Measurements from ENCODE around the gene CNKSR3. TPM values are rescaled to one million over a fixed set of nuclear protein-coding genes. Genes with fewer than 3 reads are reported as not detected.

The CNKSR3 gene
- total and polyA plus RNA-seq, 7 experiments from 2014 or later: 0.01 to 0.17 (median 0.16) TPM; not detected in 4

DNA sequence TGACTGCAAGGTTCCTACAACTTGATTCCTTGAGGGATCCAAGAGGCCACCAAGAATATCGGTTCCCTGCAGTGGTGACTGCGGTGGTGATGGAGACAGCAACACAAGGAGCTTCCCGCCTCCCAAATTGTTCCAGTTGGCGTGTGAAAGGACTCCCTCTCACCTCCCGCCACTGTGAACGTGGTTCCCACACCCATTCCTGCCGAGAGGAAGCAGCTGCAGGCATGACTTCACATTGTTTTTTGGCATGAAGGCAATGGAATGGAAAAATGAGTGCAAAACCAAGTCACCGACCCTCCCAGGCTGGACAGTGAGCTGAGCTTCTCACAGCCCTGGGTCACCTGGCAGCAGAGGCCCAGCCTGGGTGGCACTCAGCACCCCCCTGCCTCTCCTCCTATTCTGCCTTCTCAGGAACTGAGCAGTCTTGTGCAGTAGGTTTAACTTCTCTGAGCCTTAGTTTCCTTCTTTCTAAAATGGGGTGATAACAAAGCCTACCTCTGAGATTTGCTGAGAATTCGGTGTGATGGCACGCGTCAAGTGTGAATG lies 75.0 kb downstream of the CNKSR3 start:
- ChIA-PET CTCF (no interaction called here), POLR2A (no interaction called here)
- Histone ChIP-seq H3K27ac (ENCODE audit: low read depth, low read length) (no peak overlapping the region), H3K4me3 (ENCODE audit: low read length) (no peak overlapping the region), H3K36me3 (ENCODE audit: control insufficient read depth in 2 of 3, insufficient read depth in 3 of 3, low read length in 3 of 3) (no peaks in the 10 kb centered on the region), H3K9me3 (ENCODE audit: control insufficient read depth in 2 of 3, low read length in 3 of 3) (no peaks in the 10 kb centered on the region), H3K4me1 (ENCODE audit: control insufficient read depth in 2 of 2, insufficient read depth in 2 of 2, low read length in 2 of 2) (no peaks in the 10 kb centered on the region), H3K27me3 (ENCODE audit: control insufficient read depth in 2 of 2, insufficient read depth in 2 of 2, low read length in 2 of 2) (no peaks in the 10 kb centered on the region)
- ATAC-seq: no peak
- Mint-ChIP-seq H3K36me3 (no peaks in the 10 kb centered on the region), H3K9me3 (peaks cover 0 to 11% (median 3%) of the 10 kb centered on the region in 11 donors), H3K4me1 (peaks cover 0 to 2% (median 0%) of the 10 kb centered on the region in 7 donors), H3K27ac (no peak overlapping the region), H3K27me3 (peaks cover 0 to 12% (median 5%) of the 10 kb centered on the region in 5 donors), H3K4me3 (no peak overlapping the region)
- intact Hi-C loops (cut with micrococcal nuclease): no loop called here
- DNase-seq: no peak

DNA sequence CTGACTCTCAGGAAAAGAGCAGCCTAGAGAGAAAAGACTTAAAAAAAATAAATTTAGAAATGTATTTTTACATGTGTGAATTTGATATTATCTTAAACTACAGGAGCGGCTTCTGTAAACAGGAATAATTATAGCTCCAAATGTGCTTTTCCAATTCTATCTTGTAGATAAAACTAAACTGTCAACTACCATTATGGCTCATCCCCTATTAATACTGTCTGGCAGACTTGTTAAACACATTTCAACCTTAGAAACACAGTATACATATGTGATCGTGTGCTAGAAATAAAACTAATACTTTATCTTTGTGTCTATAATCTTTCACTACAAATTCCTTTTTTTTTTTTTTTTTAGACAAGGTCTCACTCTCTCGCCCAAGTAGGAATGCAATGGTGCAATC lies 75.8 kb downstream of the CNKSR3 start:
- H3K4me3 ChIP-seq (ENCODE audit: low read length): no peak overlapping the region
- Mint-ChIP-seq H3K4me1 (peaks cover 0 to 2% (median 0%) of the 10 kb centered on the region in 7 donors), H3K27ac (no peak overlapping the region), H3K4me3 (no peak overlapping the region), H3K36me3 (no peaks in the 10 kb centered on the region), H3K27me3 (peaks cover 0 to 10% (median 4%) of the 10 kb centered on the region in 5 donors), H3K9me3 (peaks cover 0 to 11% (median 3%) of the 10 kb centered on the region in 11 donors)
- intact Hi-C loops (cut with micrococcal nuclease): no loop called here
- H3K27ac ChIP-seq (ENCODE audit: low read depth, low read length): no peak overlapping the region
- ChIA-PET POLR2A (no interaction called here), CTCF (no interaction called here)
- H3K27me3 ChIP-seq (ENCODE audit: control insufficient read depth in 2 of 2, insufficient read depth in 2 of 2, low read length in 2 of 2): no peaks in the 10 kb centered on the region
- DNase-seq (no peak), ATAC-seq (no peak)
- H3K9me3 ChIP-seq (ENCODE audit: control insufficient read depth in 2 of 3, low read length in 3 of 3): no peaks in the 10 kb centered on the region
- H3K4me1 ChIP-seq (ENCODE audit: control insufficient read depth in 2 of 2, insufficient read depth in 2 of 2, low read length in 2 of 2): no peaks in the 10 kb centered on the region
- no peaks in the 10 kb centered on the region for H3K36me3 ChIP-seq (ENCODE audit: control insufficient read depth in 2 of 3, insufficient read depth in 3 of 3, low read length in 3 of 3)

GRCh38 chr6:154433477-154434241 lies 76.8 kb downstream of the CNKSR3 start:
- Histone ChIP-seq H3K4me3 (ENCODE audit: low read length) (no peak overlapping the region), H3K36me3 (ENCODE audit: control insufficient read depth in 2 of 3, insufficient read depth in 3 of 3, low read length in 3 of 3) (no peaks in the 10 kb centered on the region), H3K4me1 (ENCODE audit: control insufficient read depth in 2 of 2, insufficient read depth in 2 of 2, low read length in 2 of 2) (no peaks in the 10 kb centered on the region), H3K9me3 (ENCODE audit: control insufficient read depth in 2 of 3, low read length in 3 of 3) (no peaks in the 10 kb centered on the region), H3K27ac (ENCODE audit: low read depth, low read length) (no peak overlapping the region), H3K27me3 (ENCODE audit: control insufficient read depth in 2 of 2, insufficient read depth in 2 of 2, low read length in 2 of 2) (no peaks in the 10 kb centered on the region)
- H3K9me3 Mint-ChIP-seq: peaks cover 0 to 11% (median 3%) of the 10 kb centered on the region in 11 donors
- intact Hi-C loops (cut with micrococcal nuclease): no loop called here
- no peak overlapping the region for H3K27ac Mint-ChIP-seq
- no peak overlapping the region for H3K4me3 Mint-ChIP-seq
- H3K36me3 Mint-ChIP-seq: no peaks in the 10 kb centered on the region
- peaks cover 0 to 2% (median 0%) of the 10 kb centered on the region in 7 donors for H3K4me1 Mint-ChIP-seq
- peaks cover 0 to 3% (median 0%) of the 10 kb centered on the region in 5 donors for H3K27me3 Mint-ChIP-seq
- ChIA-PET CTCF (no interaction called here), POLR2A (no interaction called here)
- DNase-seq: no peak
- ATAC-seq: no peak

DNA sequence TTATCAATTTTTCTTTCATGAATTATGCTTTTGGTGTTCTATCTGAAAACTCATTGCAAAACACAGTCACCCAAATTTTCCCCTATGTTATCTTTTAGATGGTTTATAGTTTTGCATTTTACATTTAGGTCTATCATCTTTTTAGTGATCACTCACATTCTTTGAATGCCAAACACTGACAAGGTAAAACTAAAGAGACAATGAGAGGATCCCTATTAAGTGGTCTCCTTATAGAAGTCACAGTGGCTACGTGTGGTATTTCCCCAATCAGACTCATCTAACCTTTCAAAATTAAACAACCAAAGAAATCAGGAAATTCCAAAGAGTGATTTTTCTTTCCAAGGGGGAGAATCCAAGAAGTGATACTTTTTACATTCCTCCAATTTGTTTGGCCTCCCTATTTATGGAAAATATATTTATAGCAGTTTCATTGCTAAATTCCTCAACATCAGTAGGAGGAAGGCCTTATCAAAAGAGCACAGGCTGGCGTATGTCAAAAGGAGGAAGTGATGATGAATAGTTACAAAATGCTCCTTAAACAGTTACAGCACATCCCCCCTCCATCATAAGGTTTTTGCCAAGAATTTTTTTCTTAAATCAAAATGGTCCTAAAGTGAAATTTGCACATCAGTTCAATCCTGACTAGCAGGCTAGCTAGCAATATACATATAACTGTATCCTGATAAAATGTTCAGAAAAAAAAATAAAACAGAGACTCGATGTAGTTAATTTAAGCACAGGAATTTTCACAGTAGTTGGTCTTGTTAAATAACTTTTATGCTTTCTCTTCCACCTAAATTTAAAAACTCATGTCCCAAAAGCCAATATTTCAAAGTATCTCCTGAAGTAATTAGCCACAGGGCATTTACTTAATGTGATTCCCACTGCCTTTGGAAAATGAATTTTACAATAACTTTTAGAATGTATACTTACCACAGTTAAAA lies 77.7 kb downstream of the CNKSR3 start:
- POLR2A ChIA-PET: no interaction called here
- Mint-ChIP-seq H3K27ac (no peak overlapping the region), H3K27me3 (peaks cover 0 to 2% (median 0%) of the 10 kb centered on the region in 5 donors), H3K36me3 (no peaks in the 10 kb centered on the region), H3K4me1 (peaks cover 0 to 2% (median 0%) of the 10 kb centered on the region in 7 donors), H3K4me3 (no peak overlapping the region), H3K9me3 (peaks cover 0 to 11% (median 3%) of the 10 kb centered on the region in 11 donors)
- Histone ChIP-seq H3K9me3 (ENCODE audit: control insufficient read depth in 2 of 3, low read length in 3 of 3) (no peaks in the 10 kb centered on the region), H3K27ac (ENCODE audit: low read depth, low read length) (no peak overlapping the region), H3K4me3 (ENCODE audit: low read length) (no peak overlapping the region), H3K4me1 (ENCODE audit: control insufficient read depth in 2 of 2, insufficient read depth in 2 of 2, low read length in 2 of 2) (no peaks in the 10 kb centered on the region), H3K27me3 (ENCODE audit: control insufficient read depth in 2 of 2, insufficient read depth in 2 of 2, low read length in 2 of 2) (no peaks in the 10 kb centered on the region), H3K36me3 (ENCODE audit: control insufficient read depth in 2 of 3, insufficient read depth in 3 of 3, low read length in 3 of 3) (no peaks in the 10 kb centered on the region)
- ATAC-seq: peak; percentile 41
- no peak for DNase-seq
- CTCF ChIA-PET: no interaction called here
- intact Hi-C loops (cut with micrococcal nuclease): no loop called here

DNA sequence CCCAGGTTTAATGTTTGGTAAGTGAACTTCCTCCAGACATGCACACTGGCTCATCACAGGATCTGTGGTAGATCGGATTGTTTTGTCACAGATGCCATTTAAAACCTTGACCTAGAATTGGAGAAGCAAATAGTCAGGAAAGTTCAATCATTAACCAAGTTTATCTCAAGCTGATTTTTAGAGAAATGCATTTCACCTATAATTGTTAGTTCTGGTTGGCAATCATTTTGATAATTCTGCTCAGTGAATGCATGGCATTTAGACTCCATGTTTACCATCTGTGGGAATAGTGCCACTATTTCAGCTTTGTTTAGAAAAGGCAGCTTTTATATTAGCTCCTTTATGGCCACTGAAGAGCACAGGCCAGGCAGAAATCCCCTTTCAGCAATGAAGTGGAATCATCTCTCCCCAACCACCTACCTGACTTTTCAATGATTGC lies 80.0 kb downstream of the CNKSR3 start:
- no peaks in the 10 kb centered on the region for H3K4me1 ChIP-seq (ENCODE audit: control insufficient read depth in 2 of 2, insufficient read depth in 2 of 2, low read length in 2 of 2)
- no peaks in the 10 kb centered on the region for H3K27me3 ChIP-seq (ENCODE audit: control insufficient read depth in 2 of 2, insufficient read depth in 2 of 2, low read length in 2 of 2)
- Mint-ChIP-seq H3K9me3 (peaks cover 0 to 11% (median 3%) of the 10 kb centered on the region in 11 donors), H3K27ac (no peak overlapping the region), H3K4me3 (no peak overlapping the region), H3K36me3 (no peaks in the 10 kb centered on the region), H3K4me1 (peaks cover 0 to 6% (median 0%) of the 10 kb centered on the region in 7 donors), H3K27me3 (peaks cover 0 to 6% (median 0%) of the 10 kb centered on the region in 5 donors)
- CTCF ChIA-PET: interaction anchor here (0.6 kb wide), 1 partner anchor 748 kb away, joined by 4 read pairs; no protein-coding TSS in a partner anchor
- DNase-seq (no peak), ATAC-seq (no peak)
- no peak overlapping the region for H3K27ac ChIP-seq (ENCODE audit: low read depth, low read length)
- H3K36me3 ChIP-seq (ENCODE audit: control insufficient read depth in 2 of 3, insufficient read depth in 3 of 3, low read length in 3 of 3): no peaks in the 10 kb centered on the region
- no peak overlapping the region for H3K4me3 ChIP-seq (ENCODE audit: low read length)
- intact Hi-C loops (cut with micrococcal nuclease): no loop called here
- POLR2A ChIA-PET: no interaction called here
- no peaks in the 10 kb centered on the region for H3K9me3 ChIP-seq (ENCODE audit: control insufficient read depth in 2 of 3, low read length in 3 of 3)

- Histone ChIP-seq H3K27ac (ENCODE audit: low read depth, low read length) (no peak overlapping the region), H3K27me3 (ENCODE audit: control insufficient read depth in 2 of 2, insufficient read depth in 2 of 2, low read length in 2 of 2) (no peaks in the 10 kb centered on the region), H3K4me1 (ENCODE audit: control insufficient read depth in 2 of 2, insufficient read depth in 2 of 2, low read length in 2 of 2) (no peaks in the 10 kb centered on the region), H3K36me3 (ENCODE audit: control insufficient read depth in 2 of 3, insufficient read depth in 3 of 3, low read length in 3 of 3) (no peaks in the 10 kb centered on the region), H3K9me3 (ENCODE audit: control insufficient read depth in 2 of 3, low read length in 3 of 3) (no peaks in the 10 kb centered on the region), H3K4me3 (ENCODE audit: low read length) (no peak overlapping the region)
- no peak overlapping the region for H3K4me3 Mint-ChIP-seq
- intact Hi-C loops (cut with micrococcal nuclease): no loop called here
- peaks cover 0 to 6% (median 0%) of the 10 kb centered on the region in 7 donors for H3K4me1 Mint-ChIP-seq
- POLR2A ChIA-PET: no interaction called here
- H3K27me3 Mint-ChIP-seq: peaks cover 0 to 6% (median 0%) of the 10 kb centered on the region in 5 donors
- ATAC-seq (no peak), DNase-seq (no peak)
- no peak overlapping the region for H3K27ac Mint-ChIP-seq
- peaks cover 0 to 11% (median 3%) of the 10 kb centered on the region in 11 donors for H3K9me3 Mint-ChIP-seq
- H3K36me3 Mint-ChIP-seq: no peaks in the 10 kb centered on the region
- CTCF ChIA-PET: no interaction called here
These were observed 80.8 kb downstream of the CNKSR3 start for GRCh38 chr6:154429711-154430110.

Measured in naive thymus-derived CD4-positive, alpha-beta T cell (primary cell).